ENCODE results near the gene SPARC.

SPARC gene

DNA sequence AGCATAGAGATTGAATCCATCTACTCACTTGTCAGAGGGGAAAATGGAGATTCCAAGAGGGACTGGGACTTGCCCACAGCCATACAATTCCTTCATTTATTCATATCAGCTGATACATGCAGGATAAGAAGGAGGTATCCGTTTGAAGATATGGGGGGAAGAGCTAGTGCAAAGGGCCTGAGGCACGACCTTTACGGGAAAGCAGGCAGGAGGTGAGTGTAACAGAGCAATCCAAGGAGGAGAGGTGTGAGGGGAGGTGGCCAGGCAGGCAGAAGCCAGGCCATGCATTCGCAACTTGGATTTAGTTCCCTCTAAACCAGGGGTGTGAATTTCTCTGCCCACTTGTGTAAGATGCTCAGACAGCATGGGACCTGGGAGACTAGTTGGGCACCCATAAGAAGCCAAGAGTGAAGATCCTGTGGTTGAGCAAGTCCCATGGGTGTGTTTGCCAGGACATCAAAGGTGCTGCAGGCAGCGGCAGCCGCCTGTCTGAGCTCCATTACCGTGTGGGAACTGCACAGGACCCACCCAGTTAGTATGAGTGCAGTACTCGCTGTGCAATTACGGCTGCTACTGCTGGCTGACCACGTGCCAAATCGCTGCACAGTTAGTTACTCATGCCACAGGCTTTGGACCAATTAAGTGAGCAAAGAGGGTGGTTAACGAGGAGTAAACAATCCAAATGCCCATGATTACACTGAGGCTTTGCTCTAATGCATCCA is 64.2 kb downstream of the SPARC start:
- TF ChIP-seq, protein P1, sequence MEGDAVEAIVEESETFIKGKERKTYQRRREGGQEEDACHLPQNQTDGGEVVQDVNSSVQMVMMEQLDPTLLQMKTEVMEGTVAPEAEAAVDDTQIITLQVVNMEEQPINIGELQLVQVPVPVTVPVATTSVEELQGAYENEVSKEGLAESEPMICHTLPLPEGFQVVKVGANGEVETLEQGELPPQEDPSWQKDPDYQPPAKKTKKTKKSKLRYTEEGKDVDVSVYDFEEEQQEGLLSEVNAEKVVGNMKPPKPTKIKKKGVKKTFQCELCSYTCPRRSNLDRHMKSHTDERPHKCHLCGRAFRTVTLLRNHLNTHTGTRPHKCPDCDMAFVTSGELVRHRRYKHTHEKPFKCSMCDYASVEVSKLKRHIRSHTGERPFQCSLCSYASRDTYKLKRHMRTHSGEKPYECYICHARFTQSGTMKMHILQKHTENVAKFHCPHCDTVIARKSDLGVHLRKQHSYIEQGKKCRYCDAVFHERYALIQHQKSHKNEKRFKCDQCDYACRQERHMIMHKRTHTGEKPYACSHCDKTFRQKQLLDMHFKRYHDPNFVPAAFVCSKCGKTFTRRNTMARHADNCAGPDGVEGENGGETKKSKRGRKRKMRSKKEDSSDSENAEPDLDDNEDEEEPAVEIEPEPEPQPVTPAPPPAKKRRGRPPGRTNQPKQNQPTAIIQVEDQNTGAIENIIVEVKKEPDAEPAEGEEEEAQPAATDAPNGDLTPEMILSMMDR (IDR thresholded peaks at IDR 0.05) = no peak
- Histone ChIP-seq H3K27ac (no peak overlapping the region), H3K79me2 (no peaks in the 10 kb centered on the region), H3K36me3 (ENCODE audit: control insufficient read depth, insufficient read depth, low read length) (no peaks in the 10 kb centered on the region), H3K9ac (no peak overlapping the region), H3K4me1 (no peaks in the 10 kb centered on the region), H3K27me3 (ENCODE audit: control insufficient read depth, insufficient read depth, low read length) (no peaks in the 10 kb centered on the region), H2AFZ (no peak overlapping the region), H3K9me3 (ENCODE audit: control insufficient read depth, low read length) (no peaks in the 10 kb centered on the region), H3K4me3 (ENCODE audit: low read depth, low read length) (no peak overlapping the region), H3K4me2 (ENCODE audit: low read length) (no peak overlapping the region)

DNA sequence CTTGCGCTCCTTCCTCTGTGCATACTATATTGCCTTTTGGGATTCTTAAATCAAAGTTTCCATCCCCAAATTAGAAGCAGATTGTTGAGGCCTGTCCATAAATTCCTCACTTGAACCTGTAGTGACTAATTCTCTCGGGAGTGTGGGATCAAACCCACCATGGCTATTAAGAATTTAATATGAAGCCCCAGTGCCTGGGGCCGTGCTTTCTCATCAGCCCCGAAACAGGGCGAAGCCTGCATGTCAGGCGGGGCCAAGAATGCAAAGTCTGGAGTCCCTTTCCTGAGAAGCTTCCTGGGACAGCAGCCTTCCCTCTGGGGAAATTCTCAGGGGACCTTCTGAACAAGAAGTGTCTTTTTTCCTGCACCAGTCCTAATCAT is 66.3 kb downstream of the SPARC start:
- H3K4me3 ChIP-seq (ENCODE audit: low read depth, low read length) = no peak overlapping the region
- no peaks in the 10 kb centered on the region for H3K79me2 ChIP-seq
- H3K9ac ChIP-seq = no peak overlapping the region
- H3K27ac ChIP-seq = no peak overlapping the region
- no peak overlapping the region for H3K4me2 ChIP-seq (ENCODE audit: low read length)
- H3K9me3 ChIP-seq (ENCODE audit: control insufficient read depth, low read length) = no peaks in the 10 kb centered on the region
- TF ChIP-seq, protein P1 (IDR thresholded peaks at IDR 0.05) = no peak
- H3K4me1 ChIP-seq = no peaks in the 10 kb centered on the region
- no peak overlapping the region for H2AFZ ChIP-seq
- no peaks in the 10 kb centered on the region for H3K36me3 ChIP-seq (ENCODE audit: control insufficient read depth, insufficient read depth, low read length)
- no peaks in the 10 kb centered on the region for H3K27me3 ChIP-seq (ENCODE audit: control insufficient read depth, insufficient read depth, low read length)

DNA sequence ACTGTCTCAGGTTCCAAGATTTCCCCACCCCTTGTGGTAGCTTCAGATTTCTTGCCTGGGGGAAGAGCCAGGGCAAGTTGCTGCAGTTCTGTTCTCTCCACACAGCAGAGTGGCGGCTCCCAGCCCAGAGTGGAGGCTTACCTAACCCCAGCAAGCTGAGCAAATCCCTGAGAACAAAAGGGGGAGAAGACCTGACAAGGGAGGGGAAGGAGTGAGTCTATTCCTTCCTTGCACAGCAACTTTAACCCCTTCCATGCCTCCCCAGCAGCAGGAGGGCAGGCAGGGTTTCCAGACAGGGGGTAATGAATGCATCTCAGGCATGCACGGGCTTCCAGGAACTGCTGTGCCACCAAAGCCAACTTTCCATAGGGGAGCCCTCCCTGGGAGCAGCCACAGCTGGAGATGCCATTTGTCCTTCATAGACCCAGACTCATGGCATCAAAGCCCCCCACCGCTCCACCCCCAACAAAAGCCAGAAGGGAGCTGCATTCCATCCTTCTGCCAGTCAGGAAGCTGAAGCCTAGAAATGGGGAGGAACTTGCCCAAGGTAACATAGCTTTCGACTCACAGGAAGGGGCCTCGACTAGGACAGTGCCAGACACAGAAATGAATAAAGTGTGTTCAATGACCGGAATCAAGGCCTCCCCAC is 66.8 kb downstream of the SPARC start:
- H3K4me1 ChIP-seq = no peaks in the 10 kb centered on the region
- no peak overlapping the region for H3K4me3 ChIP-seq (ENCODE audit: low read depth, low read length)
- H3K36me3 ChIP-seq (ENCODE audit: control insufficient read depth, insufficient read depth, low read length) = no peaks in the 10 kb centered on the region
- TF ChIP-seq, protein P1 (IDR thresholded peaks at IDR 0.05) = no peak
- no peaks in the 10 kb centered on the region for H3K79me2 ChIP-seq
- no peak overlapping the region for H3K27ac ChIP-seq
- H3K27me3 ChIP-seq (ENCODE audit: control insufficient read depth, insufficient read depth, low read length) = no peaks in the 10 kb centered on the region
- H3K9me3 ChIP-seq (ENCODE audit: control insufficient read depth, low read length) = no peaks in the 10 kb centered on the region
- no peak overlapping the region for H2AFZ ChIP-seq
- no peak overlapping the region for H3K4me2 ChIP-seq (ENCODE audit: low read length)
- H3K9ac ChIP-seq = no peak overlapping the region

DNA sequence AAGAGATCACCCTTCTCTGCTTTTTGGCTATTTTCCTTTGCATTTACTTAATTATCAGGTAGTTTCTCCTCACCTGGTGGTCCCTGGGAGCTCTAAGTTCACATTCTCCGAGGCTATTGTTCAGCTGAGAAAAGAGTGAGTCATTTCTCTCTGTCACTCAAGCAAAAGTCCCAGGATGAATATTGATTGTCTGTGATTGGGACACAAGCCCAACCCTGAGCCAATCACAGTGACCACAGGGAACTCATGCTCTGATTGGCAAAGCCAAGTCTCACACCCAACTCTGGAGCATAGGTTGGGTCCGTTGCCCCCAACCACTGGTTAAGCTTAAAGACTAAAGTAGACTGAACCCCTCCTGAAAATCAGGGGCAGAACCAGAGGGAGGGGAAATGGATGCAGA is 67.8 kb downstream of the SPARC start:
- no peak overlapping the region for H3K4me3 ChIP-seq (ENCODE audit: low read depth, low read length)
- no peak overlapping the region for H2AFZ ChIP-seq
- H3K4me1 ChIP-seq = no peaks in the 10 kb centered on the region
- H3K79me2 ChIP-seq = no peaks in the 10 kb centered on the region
- H3K9ac ChIP-seq = no peak overlapping the region
- H3K27ac ChIP-seq = no peak overlapping the region
- TF ChIP-seq, protein P1 (IDR thresholded peaks at IDR 0.05) = no peak
- no peaks in the 10 kb centered on the region for H3K9me3 ChIP-seq (ENCODE audit: control insufficient read depth, low read length)
- H3K36me3 ChIP-seq (ENCODE audit: control insufficient read depth, insufficient read depth, low read length) = no peaks in the 10 kb centered on the region
- no peak overlapping the region for H3K4me2 ChIP-seq (ENCODE audit: low read length)
- no peaks in the 10 kb centered on the region for H3K27me3 ChIP-seq (ENCODE audit: control insufficient read depth, insufficient read depth, low read length)

All from parathyroid adenoma (tissue), 2 donors.